D721Med (cell line): ENCODE results near the gene NOL12.

ENCODE experiments used
- DNase-seq: peaks from one replicate; pipeline ENCODE4 v3.0.0; 2011; ENCODE audit warnings: low spot score; ENCODE audit not compliant: insufficient read length
- FAIRE-seq: peaks from 2 replicates; lab custom pipeline; 2011; peaks lifted over from hg19 to GRCh38; lab: Jason Lieb, UNC
- TF ChIP-seq, protein P1 (sequence below): IDR thresholded peaks from 2 replicates; pipeline ENCODE4 v1.5.1; 2012; ENCODE audit warnings: mild to moderate bottlenecking, control low read depth; ENCODE audit not compliant: insufficient read depth; ENCODE audit errors: missing control alignments

Gene NOL12

DNA sequence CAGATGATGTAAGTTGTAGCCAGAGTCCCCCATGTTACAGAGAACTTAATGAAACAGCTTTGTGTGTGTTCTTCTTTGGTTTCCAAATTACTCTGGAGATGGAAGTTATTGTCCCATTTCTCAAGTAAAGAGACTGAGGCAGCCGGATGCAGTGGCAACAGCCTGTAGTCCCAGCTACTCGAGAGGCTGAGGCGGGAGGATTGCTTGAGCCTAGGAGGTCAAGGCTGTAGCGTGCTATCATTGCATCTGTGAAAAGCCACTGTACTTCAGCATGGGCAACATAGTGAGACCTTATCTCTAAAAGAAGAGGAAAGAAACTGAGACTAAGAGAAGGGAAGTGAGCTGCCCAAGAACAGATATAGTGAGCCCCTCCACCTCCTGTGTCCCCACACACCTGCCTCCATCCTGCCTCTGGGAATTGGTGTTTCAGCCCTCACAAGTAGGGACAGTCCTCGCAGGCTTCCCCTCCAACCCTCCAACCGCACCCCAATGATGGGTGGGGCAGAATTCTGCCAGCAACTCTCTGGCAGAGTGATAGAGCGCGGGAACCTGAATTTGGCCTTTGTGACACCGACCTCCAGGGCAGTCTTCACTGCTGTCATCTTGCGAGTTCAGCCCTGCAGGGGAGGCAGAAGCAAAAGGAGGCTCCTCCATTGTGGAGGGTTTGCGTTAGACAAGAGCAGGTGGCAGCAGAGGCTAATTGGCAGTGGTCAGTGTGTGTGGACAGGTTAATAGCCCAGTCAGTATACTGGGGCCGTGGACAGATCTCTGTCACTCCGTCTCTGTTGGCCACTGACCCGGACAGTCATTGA lies 26.0 kb upstream of the NOL12 start:
- TF ChIP-seq, protein P1, sequence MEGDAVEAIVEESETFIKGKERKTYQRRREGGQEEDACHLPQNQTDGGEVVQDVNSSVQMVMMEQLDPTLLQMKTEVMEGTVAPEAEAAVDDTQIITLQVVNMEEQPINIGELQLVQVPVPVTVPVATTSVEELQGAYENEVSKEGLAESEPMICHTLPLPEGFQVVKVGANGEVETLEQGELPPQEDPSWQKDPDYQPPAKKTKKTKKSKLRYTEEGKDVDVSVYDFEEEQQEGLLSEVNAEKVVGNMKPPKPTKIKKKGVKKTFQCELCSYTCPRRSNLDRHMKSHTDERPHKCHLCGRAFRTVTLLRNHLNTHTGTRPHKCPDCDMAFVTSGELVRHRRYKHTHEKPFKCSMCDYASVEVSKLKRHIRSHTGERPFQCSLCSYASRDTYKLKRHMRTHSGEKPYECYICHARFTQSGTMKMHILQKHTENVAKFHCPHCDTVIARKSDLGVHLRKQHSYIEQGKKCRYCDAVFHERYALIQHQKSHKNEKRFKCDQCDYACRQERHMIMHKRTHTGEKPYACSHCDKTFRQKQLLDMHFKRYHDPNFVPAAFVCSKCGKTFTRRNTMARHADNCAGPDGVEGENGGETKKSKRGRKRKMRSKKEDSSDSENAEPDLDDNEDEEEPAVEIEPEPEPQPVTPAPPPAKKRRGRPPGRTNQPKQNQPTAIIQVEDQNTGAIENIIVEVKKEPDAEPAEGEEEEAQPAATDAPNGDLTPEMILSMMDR = no peak
- DNase-seq = no peak
- FAIRE-seq = no peak

DNA sequence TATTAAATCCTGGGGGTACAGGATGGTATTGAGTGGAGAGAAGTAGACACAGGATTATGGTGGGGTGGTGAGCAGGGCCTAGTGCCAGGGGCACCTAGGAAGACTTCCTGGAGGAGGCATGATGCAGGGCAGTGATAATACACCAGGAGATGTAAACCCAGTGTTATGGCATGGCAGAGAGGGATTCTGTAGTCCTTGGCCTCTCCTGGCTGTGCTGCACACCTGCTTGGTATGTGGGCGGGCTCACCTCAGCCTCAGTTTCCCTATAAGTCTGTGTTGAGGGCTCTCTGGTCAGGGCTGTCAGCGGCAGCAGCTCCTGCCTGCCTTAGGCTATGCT lies 25.5 kb upstream of the NOL12 start:
- DNase-seq (no peak), FAIRE-seq (no peak)
- TF ChIP-seq, protein P1 = no peak

DNA sequence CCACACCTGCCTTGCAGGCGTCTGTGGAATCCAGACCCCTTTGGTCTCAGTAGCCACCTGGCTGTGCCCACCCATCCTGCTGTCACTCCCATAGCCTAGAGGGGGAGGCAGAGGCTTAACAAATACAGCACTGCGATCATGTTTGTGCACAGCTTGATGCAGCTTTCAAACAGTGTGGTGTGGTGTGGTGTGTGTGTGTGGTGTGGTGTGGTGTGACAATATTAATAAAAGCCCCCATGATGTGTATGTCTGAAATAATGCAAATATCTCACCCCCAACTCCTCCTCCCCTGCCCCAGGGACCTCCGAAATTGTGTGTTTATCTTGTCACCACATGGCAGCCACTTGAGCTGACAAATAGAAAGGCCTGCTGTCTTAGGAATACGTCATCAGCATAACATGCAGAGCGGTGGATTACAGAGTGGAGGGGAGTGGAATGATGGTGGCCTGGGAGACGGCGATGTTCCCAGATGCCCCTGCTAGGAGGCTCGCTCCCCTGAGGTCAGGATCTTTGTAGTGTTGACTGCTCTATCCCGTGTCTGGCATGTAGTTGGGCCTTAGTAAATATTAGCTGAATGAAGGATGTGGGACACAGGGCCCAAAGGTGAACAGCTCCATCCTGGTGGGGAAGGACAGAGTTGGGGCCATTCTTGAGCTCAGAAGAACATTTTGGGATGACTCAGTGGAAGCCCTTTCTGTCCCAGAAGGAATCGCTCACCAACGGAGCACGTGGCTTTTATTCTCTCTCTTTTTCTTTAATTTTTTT lies 24.8 kb upstream of the NOL12 start:
- DNase-seq = no peak
- no peak for FAIRE-seq
- TF ChIP-seq, protein P1 = peak; percentile 48

DNA sequence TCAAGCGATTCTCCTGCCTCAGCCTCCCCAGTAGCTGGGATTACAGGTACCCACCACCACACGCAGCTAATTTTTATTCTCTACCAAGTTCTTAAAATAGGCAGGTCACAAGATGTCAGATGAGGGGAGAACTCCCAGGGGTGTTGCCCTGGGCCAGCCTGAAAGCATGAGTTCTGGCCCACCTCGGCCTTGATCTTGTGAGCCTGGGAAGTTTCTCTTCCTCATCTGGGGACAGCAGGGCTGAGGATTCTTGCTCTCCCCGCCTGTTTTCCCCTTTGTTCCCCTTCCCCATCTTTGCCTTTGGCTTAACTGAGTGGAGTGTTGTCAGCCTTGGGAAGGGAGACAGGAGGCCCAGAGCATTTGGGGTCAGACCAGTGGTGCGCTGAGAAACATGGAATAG lies 24.1 kb upstream of the NOL12 start:
- TF ChIP-seq, protein P1 = no peak
- DNase-seq = no peak
- FAIRE-seq = no peak

DNA sequence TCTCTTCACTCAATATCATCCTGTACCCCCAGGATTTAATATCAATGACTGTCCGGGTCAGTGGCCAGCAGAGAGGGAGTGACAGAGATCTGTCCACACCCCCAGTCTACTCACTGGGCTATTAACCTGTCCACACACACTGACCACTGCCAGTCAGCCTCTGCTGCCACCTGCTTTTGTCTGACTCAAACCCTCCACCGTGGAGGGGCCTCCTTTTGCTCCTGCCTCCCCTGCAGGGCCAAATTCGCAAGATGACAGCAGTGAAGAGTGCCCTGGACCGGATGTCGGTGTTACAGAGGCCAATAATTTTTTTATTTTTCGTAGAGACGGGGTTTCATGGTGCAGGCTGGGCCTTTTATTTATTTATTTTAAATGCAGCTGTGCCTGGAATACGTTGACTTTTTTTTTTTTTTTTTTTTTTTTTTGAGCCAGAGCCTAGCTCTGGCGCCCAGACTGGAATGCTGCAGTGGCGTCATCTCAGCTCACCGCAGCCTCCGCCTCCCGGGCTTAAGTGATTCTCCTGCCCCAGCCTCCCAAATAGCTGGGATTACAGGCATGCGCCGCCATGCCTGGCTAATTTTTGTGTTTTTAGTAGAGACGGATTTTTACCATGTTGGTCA lies 22.5 kb upstream of the NOL12 start:
- FAIRE-seq = no peak
- TF ChIP-seq, protein P1 = no peak
- DNase-seq = no peak

DNA sequence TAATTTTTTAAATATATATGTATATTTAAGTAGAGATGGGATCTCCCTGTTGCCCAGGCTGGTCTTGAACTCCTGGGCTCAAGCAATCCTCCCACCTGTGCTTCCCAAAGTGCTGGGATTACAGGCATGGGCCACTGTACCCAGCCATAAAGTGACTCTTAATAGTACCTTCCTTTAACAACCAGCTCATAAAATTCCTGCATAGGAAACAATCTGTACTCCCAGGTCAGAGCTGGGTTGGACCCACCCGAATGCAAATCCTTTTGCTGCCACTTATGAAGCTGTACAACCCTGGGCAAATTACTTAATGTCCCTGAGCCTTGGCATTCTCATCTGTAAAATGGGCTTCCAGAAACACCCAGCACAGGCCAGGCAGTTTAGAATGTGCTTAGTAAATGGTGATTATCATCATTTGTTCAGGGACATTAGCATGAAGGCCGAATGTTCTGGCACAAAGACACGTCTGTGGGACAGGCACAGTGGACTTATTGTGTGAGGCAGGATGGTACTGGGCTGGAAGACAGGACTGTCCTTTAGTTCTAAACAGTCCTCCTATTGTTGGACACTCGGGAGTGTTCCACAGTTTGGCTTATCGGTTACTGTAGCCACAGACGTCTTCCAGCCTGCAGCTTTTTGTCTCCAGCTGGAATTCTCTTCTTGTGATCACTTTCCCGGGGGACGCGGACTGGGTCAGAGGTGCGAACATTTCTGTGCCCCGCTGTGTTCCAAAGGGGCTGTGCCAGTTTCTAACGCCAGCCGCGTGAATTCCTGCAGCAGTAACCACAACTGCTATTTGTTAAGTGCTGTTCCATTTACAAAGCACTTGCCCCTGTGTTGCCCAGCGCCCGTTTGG lies 21.7 kb upstream of the NOL12 start:
- FAIRE-seq (no peak), DNase-seq (no peak)
- TF ChIP-seq, protein P1 = no peak
